GM23248 (cell line): ENCODE data around the gene CD22.

Experiments
- EZH2 ChIP-seq: fragments of 200-600 bp; sonication (generic); IDR thresholded peaks from 2 replicates; pipeline ENCODE4 v1.6.1; 2018; ENCODE audit warnings: antibody characterized with exemption, mild to moderate bottlenecking; ENCODE audit not compliant: insufficient read depth, poor library complexity, severe bottlenecking
- EZH2phosphoT487 ChIP-seq: fragments of 200-600 bp; sonication (generic); IDR thresholded peaks from 2 replicates; pipeline ENCODE4 v1.6.1; 2018; ENCODE audit warnings: antibody characterized with exemption, moderate library complexity, mild to moderate bottlenecking, low read depth; ENCODE audit not compliant: insufficient read depth

DNA sequence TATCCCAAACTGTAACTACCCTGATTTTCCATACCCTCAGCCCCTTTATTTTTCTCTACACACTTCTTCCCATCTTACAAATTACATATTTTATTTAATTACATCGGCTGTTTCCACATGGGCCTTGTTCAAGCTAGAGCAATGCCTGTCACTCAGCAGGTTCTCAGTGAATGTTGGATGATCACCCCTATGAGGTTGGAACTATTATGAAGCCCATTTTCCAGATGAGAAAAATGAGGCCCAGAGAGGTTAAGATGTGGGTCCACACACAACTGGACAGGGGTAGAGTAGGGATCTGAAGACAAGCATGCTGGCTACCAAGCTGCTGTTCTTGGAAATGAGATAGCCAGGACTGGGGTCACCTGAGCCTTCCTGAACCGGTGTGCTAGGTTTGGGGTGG lies 27.0 kb upstream of the CD22 start:
- TF ChIP-seq EZH2, result no peak
- no peak for TF ChIP-seq EZH2phosphoT487
